Stomach (tissue), 4 donors: ENCODE data around the gene BSX.

Experiments used
- CTCF ChIP-seq, 7 experiments: fragments of 450-650 bp in 4 of 7; fragments of 200-600 bp in 3 of 7; sonication (generic) in 3 of 7; IDR thresholded peaks; one replicate each; pipeline ENCODE4 v1.5.1; 2016 to 2019; ENCODE audit warnings: antibody characterized with exemption in 7 of 7, control low read depth in 2 of 7, mild to moderate bottlenecking in 1 of 7
- EP300 ChIP-seq: sonication (generic); formaldehyde crosslinking; IDR thresholded peaks from one replicate; pipeline ENCODE4 v1.6.1; 2017; ENCODE audit warnings: antibody characterized with exemption
- POLR2A ChIP-seq, 4 donors: fragments of 450-650 bp; IDR thresholded peaks; one replicate each; pipeline ENCODE4 v1.6.1; 2016; ENCODE audit warnings: antibody characterized with exemption in 4 of 4, control low read depth in 2 of 4, mild to moderate bottlenecking in 1 of 4, moderate library complexity in 1 of 4
- POLR2AphosphoS5 ChIP-seq, 3 donors: sonication (generic); formaldehyde crosslinking; IDR thresholded peaks; one replicate each; pipeline ENCODE4 v1.6.1; 2016; ENCODE audit warnings: antibody characterized with exemption in 3 of 3

GRCh38 chr11:122933416-122933815, 48.2 kb downstream of the BSX start:
- TF ChIP-seq CTCF (IDR thresholded peaks at IDR 0.05) (no peak), POLR2A (IDR thresholded peaks at IDR 0.05) (no peak), POLR2AphosphoS5 (IDR thresholded peaks at IDR 0.05) (no peak), EP300 (no peak)
